Kidney glomerular epithelial cell (primary cell): Measurements from ENCODE around the gene PPP1CB.
"Not testable (repeated sequence)": the region's sequence is repeated elsewhere in the genome, so short reads cannot be mapped to it uniquely, and the experiment has no call there.

ENCODE experiments used
- DNase-seq: peaks from one replicate; lab custom pipeline; 2025; lab: John Stamatoyannopoulos, UW

PPP1CB gene

GRCh38 chr2:28778392-28778791 is 26.8 kb downstream of the PPP1CB start:
- no peak for DNase-seq

- no peak for DNase-seq
Observed at GRCh38 chr2:28779001-28779400, 27.4 kb downstream of the PPP1CB start.

GRCh38 chr2:28780496-28780895 is 28.9 kb downstream of the PPP1CB start:
- DNase-seq = no peak

GRCh38 chr2:28782423-28782822 is 30.8 kb downstream of the PPP1CB start:
- no peak for DNase-seq

- DNase-seq = not testable (repeated sequence)
Observed at GRCh38 chr2:28784570-28784969, 32.9 kb downstream of the PPP1CB start.

GRCh38 chr2:28796620-28797019 is 45.0 kb downstream of the PPP1CB start:
- no peak for DNase-seq

- no peak for DNase-seq
Observed at GRCh38 chr2:28801726-28802125, 50.1 kb downstream of the PPP1CB start.

GRCh38 chr2:28802975-28803429 is 51.4 kb downstream of the PPP1CB start:
- no peak for DNase-seq

GRCh38 chr2:28809927-28810326 is 58.3 kb downstream of the PPP1CB start:
- no peak for DNase-seq

- peak; percentile 72 for DNase-seq
Observed at GRCh38 chr2:28810384-28811285, 59.0 kb downstream of the PPP1CB start, which contains the start of gene SPDYA. Gene SPDYA (plus strand): TSS chr2:28810834. CDS start chr2:28816015, 5,181 bp downstream.

GRCh38 chr2:28818053-28818452 is 66.4 kb downstream of the PPP1CB start:
- DNase-seq = no peak

- peak; percentile 40 for DNase-seq
Observed at GRCh38 chr2:28821295-28821958, 69.8 kb downstream of the PPP1CB start.

GRCh38 chr2:28822036-28822435 is 70.4 kb downstream of the PPP1CB start:
- DNase-seq = no peak

GRCh38 chr2:28824207-28824606 is 72.6 kb downstream of the PPP1CB start:
- DNase-seq = no peak

- no peak for DNase-seq
Observed at GRCh38 chr2:28824870-28825269, 73.2 kb downstream of the PPP1CB start.

- DNase-seq = no peak
Observed at GRCh38 chr2:28828382-28828781, 76.8 kb downstream of the PPP1CB start.

GRCh38 chr2:28833740-28834470 is 82.3 kb downstream of the PPP1CB start:
- no peak for DNase-seq

GRCh38 chr2:28835781-28836180 is 84.2 kb downstream of the PPP1CB start:
- no peak for DNase-seq

GRCh38 chr2:28838971-28839370 is 87.3 kb downstream of the PPP1CB start:
- DNase-seq = no peak

GRCh38 chr2:28842042-28842441 is 90.4 kb downstream of the PPP1CB start:
- no peak for DNase-seq
